Mucosa of gallbladder (tissue), 1 donor: ENCODE results near the gene RNASEH2A. TPM values are rescaled to one million over a fixed set of nuclear protein-coding genes. Genes with fewer than 3 reads are reported as not detected.
"Not testable (repeated sequence)": the region's sequence is repeated elsewhere in the genome, so short reads cannot be mapped to it uniquely, and the experiment has no call there.

Source experiments
- DNase-seq: peaks from one replicate; pipeline ENCODE4 v3.0.0-alpha.2; 2020; ENCODE audit warnings: low spot score
- total RNA-seq: library from RNA; stranded (reverse); gene quantifications from one replicate; pipeline ENCODE4 v1.2.1, GENCODE V29; 2021
- donor health status: DM: no; HTN: no; CAD: no.

RNASEH2A gene
- total RNA-seq, 1 donor from 2014 or later: 7.3 TPM

- no peak for DNase-seq
These were observed 27.0 kb downstream of the RNASEH2A start for GRCh38 chr19:12833418-12833737.

GRCh38 chr19:12833738-12834565 is 27.6 kb downstream of the RNASEH2A start:
- no peak for DNase-seq

GRCh38 chr19:12834566-12834943 is 28.2 kb downstream of the RNASEH2A start, which contains the start of gene RTBDN:
Gene RTBDN (minus strand): TSS chr19:12834579. CDS start chr19:12829979, 4,600 bp downstream.
- no peak for DNase-seq

GRCh38 chr19:12834976-12835757 is 28.8 kb downstream of the RNASEH2A start:
- DNase-seq: no peak

GRCh38 chr19:12836529-12836863 is 30.1 kb downstream of the RNASEH2A start:
- no peak for DNase-seq

- DNase-seq: no peak
These were observed 30.8 kb downstream of the RNASEH2A start for GRCh38 chr19:12837225-12837624.

- no peak for DNase-seq
These were observed 31.9 kb downstream of the RNASEH2A start, which contains the start of gene MAST1 for GRCh38 chr19:12838182-12838885. Gene MAST1 (plus strand): TSS chr19:12838515. CDS start chr19:12838573, 58 bp downstream.

GRCh38 chr19:12838886-12839756 is 32.7 kb downstream of the RNASEH2A start:
- DNase-seq: no peak

- DNase-seq: peak; percentile 35
These were observed 34.0 kb downstream of the RNASEH2A start for GRCh38 chr19:12840091-12841079.

- DNase-seq: no peak
These were observed 34.7 kb downstream of the RNASEH2A start for GRCh38 chr19:12841094-12841493.

- DNase-seq: no peak
These were observed 36.1 kb downstream of the RNASEH2A start for GRCh38 chr19:12842511-12842910.

GRCh38 chr19:12843328-12843727 is 36.9 kb downstream of the RNASEH2A start:
- no peak for DNase-seq

GRCh38 chr19:12843999-12844732 is 37.8 kb downstream of the RNASEH2A start:
- DNase-seq: no peak

- DNase-seq: not testable (repeated sequence)
These were observed 40.2 kb downstream of the RNASEH2A start for GRCh38 chr19:12846613-12847012.

GRCh38 chr19:12847159-12848139 is 41.1 kb downstream of the RNASEH2A start:
- DNase-seq: peak; percentile 81

- DNase-seq: no peak
These were observed 50.3 kb downstream of the RNASEH2A start for GRCh38 chr19:12856653-12857052.

- no peak for DNase-seq
These were observed 51.9 kb downstream of the RNASEH2A start for GRCh38 chr19:12858041-12858928.
